Nephron progenitor cell (in vitro differentiated cells): ENCODE data around the gene BPIFB4.

ENCODE experiments used
- DNase-seq: peaks from one replicate; pipeline ENCODE4 v3.0.0; 2021
- H3K27ac Mint-ChIP-seq: 2 replicates; pipeline ENCODE4 v1.8.0; 2021; ENCODE audit warnings: mild to moderate bottlenecking, moderate library complexity, mixed read lengths
- H3K27me3 Mint-ChIP-seq: 2 replicates; pipeline ENCODE4 v1.8.0; 2021; ENCODE audit warnings: mild to moderate bottlenecking, low read depth, mixed read lengths; ENCODE audit not compliant: poor library complexity
- H3K36me3 Mint-ChIP-seq: 2 replicates; pipeline ENCODE4 v1.8.0; 2021; ENCODE audit warnings: low read depth, mixed read lengths
- H3K4me1 Mint-ChIP-seq: 2 replicates; pipeline ENCODE4 v1.8.0; 2021; ENCODE audit warnings: mixed read lengths
- H3K4me3 Mint-ChIP-seq: 2 replicates; pipeline ENCODE4 v1.8.0; 2021; ENCODE audit warnings: mild to moderate bottlenecking, moderate library complexity, mixed read lengths
- H3K9me3 Mint-ChIP-seq: 2 replicates; pipeline ENCODE4 v1.8.0; 2021; ENCODE audit warnings: mild to moderate bottlenecking, moderate library complexity, mixed read lengths
- CTCF ChIP-seq: fragments of 200-600 bp; sonication (generic); IDR thresholded peaks from 2 replicates; pipeline ENCODE4 v1.5.0; 2021; ENCODE audit warnings: antibody characterized with exemption

The BPIFB4 gene

GRCh38 chr20:33075281-33075680 lies 4.2 kb upstream of the BPIFB4 start:
- peaks cover 9% of the 10 kb centered on the region for H3K4me1 Mint-ChIP-seq
- no peak for DNase-seq
- H3K27me3 Mint-ChIP-seq: peaks cover 30% of the 10 kb centered on the region
- no peaks in the 10 kb centered on the region for H3K9me3 Mint-ChIP-seq
- no peak for TF ChIP-seq CTCF
- no peak overlapping the region for H3K4me3 Mint-ChIP-seq
- no peak overlapping the region for H3K27ac Mint-ChIP-seq
- H3K36me3 Mint-ChIP-seq: no peaks in the 10 kb centered on the region

DNA sequence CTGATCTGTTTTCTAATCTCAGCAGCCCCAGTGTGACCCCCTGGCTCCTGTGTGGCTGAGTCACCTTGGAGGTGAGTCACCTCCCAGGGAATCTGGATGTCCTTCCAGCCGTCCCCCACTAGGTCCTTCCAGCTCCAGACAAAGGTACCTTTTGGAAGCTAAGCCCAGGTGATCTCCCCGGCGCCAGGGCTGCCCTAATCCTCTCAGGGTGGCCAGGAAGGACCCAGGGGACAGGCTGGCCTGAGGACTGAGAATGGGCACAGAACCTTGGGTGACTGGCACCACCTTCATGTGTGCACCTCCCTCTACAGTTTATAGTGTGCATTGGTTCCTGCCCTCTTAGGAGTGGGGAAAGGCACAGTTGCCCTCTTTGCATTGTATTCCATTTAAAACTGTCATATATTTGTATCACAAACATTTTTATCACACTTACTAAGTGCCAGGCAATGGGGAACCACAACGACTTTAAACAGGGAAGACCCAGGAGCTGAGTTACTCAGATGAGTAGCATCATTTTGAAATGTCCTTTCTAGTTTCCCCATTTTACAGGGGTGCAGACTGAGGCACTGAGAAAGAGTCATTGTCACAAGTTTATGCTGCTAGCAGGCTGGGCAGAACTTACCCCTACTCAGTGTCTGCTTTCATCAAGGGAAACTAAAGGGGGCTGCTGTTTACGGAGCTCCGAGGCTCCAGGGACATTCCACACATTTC lies 2.6 kb upstream of the BPIFB4 start:
- no peak overlapping the region for H3K4me3 Mint-ChIP-seq
- no peaks in the 10 kb centered on the region for H3K9me3 Mint-ChIP-seq
- peaks cover 9% of the 10 kb centered on the region for H3K4me1 Mint-ChIP-seq
- peaks cover 32% of the 10 kb centered on the region for H3K27me3 Mint-ChIP-seq
- TF ChIP-seq CTCF: no peak
- no peak for DNase-seq
- H3K27ac Mint-ChIP-seq: no peak overlapping the region
- H3K36me3 Mint-ChIP-seq: no peaks in the 10 kb centered on the region

DNA sequence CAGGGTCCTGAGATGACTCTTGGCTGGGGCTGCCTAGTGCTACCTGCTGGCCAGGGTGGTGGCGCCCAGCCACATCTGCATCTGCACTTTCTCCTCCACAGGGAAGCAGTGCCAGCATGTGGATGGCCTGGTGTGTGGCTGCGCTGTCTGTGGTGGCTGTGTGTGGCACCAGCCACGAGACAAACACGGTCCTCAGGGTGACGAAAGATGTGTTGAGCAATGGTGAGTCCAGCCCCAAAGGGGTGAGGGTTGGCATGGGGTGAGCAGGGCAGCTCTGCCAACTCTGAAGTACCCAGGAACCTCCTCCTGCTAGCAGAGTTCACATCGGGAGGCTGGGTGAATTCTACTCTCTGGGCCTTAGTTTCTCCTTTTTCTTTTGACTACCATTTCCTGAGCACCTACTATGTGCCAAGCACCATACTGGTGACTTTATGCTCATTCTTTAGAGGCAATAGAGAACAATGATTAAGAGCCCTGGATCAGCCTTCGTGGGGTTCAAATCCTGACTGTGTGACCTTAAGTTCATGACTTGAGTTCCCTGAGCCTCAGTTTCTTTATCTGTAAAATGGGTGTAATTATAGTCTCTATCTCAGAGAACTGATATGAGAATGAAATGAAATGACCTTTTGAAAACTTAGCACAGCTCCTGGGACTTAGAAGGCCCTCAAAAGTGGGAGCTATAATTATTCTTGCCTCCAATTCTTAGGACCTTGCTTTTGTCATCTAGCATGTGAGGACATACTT lies 2.1 kb downstream of the BPIFB4 start:
- Mint-ChIP-seq H3K27me3 (peaks cover 24% of the 10 kb centered on the region), H3K9me3 (no peaks in the 10 kb centered on the region), H3K4me3 (no peak overlapping the region)

GRCh38 chr20:33082546-33082945 lies 3.1 kb downstream of the BPIFB4 start:
- no peaks in the 10 kb centered on the region for H3K9me3 Mint-ChIP-seq
- TF ChIP-seq CTCF: no peak
- H3K27ac Mint-ChIP-seq: no peak overlapping the region
- H3K27me3 Mint-ChIP-seq: peaks cover 21% of the 10 kb centered on the region
- H3K4me3 Mint-ChIP-seq: no peak overlapping the region
- DNase-seq: no peak
- H3K36me3 Mint-ChIP-seq: no peaks in the 10 kb centered on the region
- H3K4me1 Mint-ChIP-seq: no peaks in the 10 kb centered on the region

More for the DNA sequence above, 2.1 kb downstream of the BPIFB4 start:
- Mint-ChIP-seq H3K36me3 (no peaks in the 10 kb centered on the region), H3K27ac (no peak overlapping the region), H3K4me1 (no peaks in the 10 kb centered on the region)
- DNase-seq: no peak
- TF ChIP-seq CTCF: no peak

DNA sequence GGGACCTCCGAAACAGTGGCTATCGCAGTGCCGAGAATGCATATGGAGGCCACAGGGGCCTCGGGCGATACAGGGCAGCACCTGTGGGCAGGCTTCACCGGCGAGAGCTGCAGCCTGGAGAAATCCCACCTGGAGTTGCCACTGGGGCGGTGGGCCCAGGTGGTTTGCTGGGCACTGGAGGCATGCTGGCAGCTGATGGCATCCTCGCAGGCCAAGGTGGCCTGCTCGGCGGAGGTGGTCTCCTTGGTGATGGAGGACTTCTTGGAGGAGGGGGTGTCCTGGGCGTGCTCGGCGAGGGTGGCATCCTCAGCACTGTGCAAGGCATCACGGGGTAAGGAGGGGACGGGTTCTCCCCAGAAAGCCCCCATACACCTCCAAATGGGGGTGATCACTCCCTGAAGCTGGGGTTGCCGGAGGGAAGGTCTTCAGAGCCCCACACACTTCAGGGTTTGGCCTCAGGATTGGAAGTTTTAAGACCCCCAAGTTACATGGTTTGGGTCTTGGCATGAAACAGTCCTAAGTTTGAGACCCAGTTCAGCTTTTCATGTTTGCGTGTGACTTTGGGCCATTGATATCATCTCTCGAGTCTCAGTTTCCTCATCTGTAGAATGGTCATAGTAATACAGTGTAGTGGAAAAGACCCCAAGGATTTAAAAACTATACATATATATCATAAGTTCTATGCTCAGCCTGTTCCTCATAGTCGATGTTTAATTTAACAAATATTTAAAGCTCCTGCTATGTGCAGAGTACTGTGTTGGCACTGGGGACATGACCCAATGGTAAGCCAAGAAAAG lies 4.3 kb downstream of the BPIFB4 start:
- Mint-ChIP-seq H3K9me3 (no peaks in the 10 kb centered on the region), H3K27me3 (peaks cover 31% of the 10 kb centered on the region), H3K27ac (no peak overlapping the region), H3K4me3 (no peak overlapping the region), H3K4me1 (no peaks in the 10 kb centered on the region), H3K36me3 (no peaks in the 10 kb centered on the region)
- DNase-seq: no peak
- TF ChIP-seq CTCF: no peak
